Common myeloid progenitor, CD34-positive (primary cell): ENCODE measurements around the gene RGS3.

Experiments used
- CTCF ChIA-PET: fragments of 350-600 bp; sonication (Branson Sonifier 250); formaldehyde crosslinking; loops from one replicate; lab custom pipeline; 2021; ENCODE audit warnings: antibody characterized with exemption; lab: Charles Lee
- POLR2A ChIA-PET: fragments of 350-600 bp; sonication (Branson Sonifier 250); formaldehyde crosslinking; loops from one replicate; lab custom pipeline; 2021; ENCODE audit warnings: antibody characterized with exemption; lab: Charles Lee
- DNase-seq, 3 donors: peaks; one replicate each; pipeline versions ENCODE4 v3.0.0 to v3.0.0-alpha.2; 2013
- H3K27ac ChIP-seq, 2 experiments: 1 replicate in 1 of 2; 2 replicates in 1 of 2; pipeline ENCODE4 v1.7.0; 2013; ENCODE audit warnings: inconsistent platforms in 2 of 2, low read length in 2 of 2, mild to moderate bottlenecking in 2 of 2, low read depth in 1 of 2, moderate library complexity in 1 of 2; ENCODE audit not compliant: severe bottlenecking in 2 of 2, insufficient read depth in 1 of 2, poor library complexity in 1 of 2
- H3K27me3 ChIP-seq, 5 experiments: replicated peaks in 2 of 5; 1 replicate in 3 of 5; 2 replicates in 2 of 5; pipeline versions ENCODE4 v1.6.1 to v1.7.0; 2013; ENCODE audit warnings: low read length in 4 of 5, mild to moderate bottlenecking in 2 of 5, moderate library complexity in 2 of 5, inconsistent platforms in 1 of 5; ENCODE audit not compliant: insufficient read depth in 5 of 5, control insufficient read depth in 4 of 5
- H3K36me3 ChIP-seq, 4 experiments: 1 replicate in 2 of 4; 2 replicates in 2 of 4; pipeline versions ENCODE4 v1.6.1 to v1.7.0; 2013; ENCODE audit warnings: low read length in 3 of 4, control low read depth in 1 of 4, mild to moderate bottlenecking in 1 of 4; ENCODE audit not compliant: control insufficient read depth in 4 of 4, insufficient read depth in 4 of 4
- H3K4me1 ChIP-seq, 4 experiments: 1 replicate in 3 of 4; 2 replicates in 1 of 4; pipeline versions ENCODE4 v1.6.1 to v1.7.1; 2013; ENCODE audit warnings: low read length in 3 of 4, mild to moderate bottlenecking in 3 of 4, control low read depth in 1 of 4, inconsistent platforms in 1 of 4, moderate library complexity in 1 of 4; ENCODE audit not compliant: control insufficient read depth in 4 of 4, insufficient read depth in 4 of 4; ENCODE audit errors: control extremely low read depth in 1 of 4
- H3K4me3 ChIP-seq, 7 experiments: 1 replicate in 4 of 7; 2 replicates in 3 of 7; pipeline versions ENCODE4 v1.5.1 to v1.7.0; 2013; ENCODE audit warnings: mild to moderate bottlenecking in 7 of 7, low read length in 6 of 7, moderate library complexity in 6 of 7, inconsistent platforms in 2 of 7, low read depth in 2 of 7, control low read depth in 1 of 7; ENCODE audit not compliant: insufficient read depth in 4 of 7, control insufficient read depth in 1 of 7; ENCODE audit errors: extremely low read depth in 1 of 7
- H3K9me3 ChIP-seq, 5 experiments: 1 replicate in 4 of 5; 2 replicates in 1 of 5; pipeline versions ENCODE4 v1.6.1 to v1.7.1; 2013; ENCODE audit warnings: low read length in 4 of 5, mild to moderate bottlenecking in 2 of 5, inconsistent platforms in 1 of 5, low read depth in 1 of 5, moderate library complexity in 1 of 5; ENCODE audit not compliant: control insufficient read depth in 4 of 5, insufficient read depth in 2 of 5; ENCODE audit errors: control extremely low read depth in 1 of 5
- WGBS: methylation state at CpG from one replicate; pipeline ENCODE4 v1.1.5; 2013; ENCODE audit not compliant: insufficient coverage; 5-methylcytosine and 5-hydroxymethylcytosine counted together

Gene RGS3

DNA sequence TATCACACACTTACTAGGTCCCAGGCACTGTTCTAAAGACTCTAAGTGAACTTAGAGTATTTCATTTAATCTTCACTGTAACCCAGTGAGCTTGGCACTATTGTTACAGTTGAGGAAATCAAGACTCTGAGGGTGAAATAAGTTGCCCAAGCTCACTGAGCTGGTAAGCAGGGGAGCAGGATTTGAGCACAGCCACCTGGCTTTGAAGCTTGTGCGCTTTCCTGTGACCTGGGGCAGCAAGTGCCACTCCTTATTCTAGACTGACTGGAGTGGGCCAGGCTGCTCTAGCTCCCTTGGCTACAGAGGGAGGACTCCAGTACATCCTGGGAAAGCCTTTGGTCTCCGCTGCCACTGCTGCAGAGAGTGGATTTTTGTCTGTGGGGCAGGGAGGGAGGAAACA lies 50.0 kb downstream of the RGS3 start:
- WGBS, result 89% methylated on average over 1 of the region's 2 CpGs
- ChIA-PET POLR2A (no interaction called here), CTCF (interaction anchor here (1.4 to 2.4 kb wide), 2 partner anchors 42 to 68 kb away, joined by 3 to 6 read pairs; no protein-coding TSS in a partner anchor)
- DNase-seq, result no peak
- no peaks in the 10 kb centered on the region for H3K27me3 ChIP-seq
- H3K4me3 ChIP-seq, result no peak overlapping the region
- H3K36me3 ChIP-seq, result peaks cover 0 to 58% (median 11%) of the 10 kb centered on the region in 4 experiments
- H3K27ac ChIP-seq, result no peak overlapping the region
- H3K4me1 ChIP-seq, result peaks cover 9 to 32% (median 23%) of the 10 kb centered on the region in 4 experiments
- no peaks in the 10 kb centered on the region for H3K9me3 ChIP-seq

DNA sequence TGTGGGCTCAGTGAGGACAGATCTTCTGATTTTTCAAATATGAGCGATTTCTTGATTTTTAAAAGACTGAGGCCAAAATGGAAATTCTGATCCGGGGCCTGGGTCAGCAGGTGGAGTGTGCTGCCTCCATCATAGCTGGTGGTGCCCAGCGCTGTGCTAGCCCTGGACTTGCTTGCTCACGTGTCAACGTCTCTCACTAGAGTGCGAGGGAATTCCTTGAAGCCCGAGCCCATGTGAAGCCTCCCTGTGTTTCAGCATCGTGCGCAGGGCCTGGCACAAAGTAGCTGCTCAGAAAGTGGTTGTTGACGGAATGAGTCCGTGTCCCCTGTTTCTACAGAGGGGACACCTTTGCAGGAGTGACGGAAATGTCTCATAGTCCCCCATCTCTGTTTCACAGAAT lies 50.5 kb downstream of the RGS3 start:
- no peaks in the 10 kb centered on the region for H3K27me3 ChIP-seq
- WGBS, result 94% methylated on average over 12 of the region's 12 CpGs
- no peak overlapping the region for H3K4me3 ChIP-seq
- no peaks in the 10 kb centered on the region for H3K9me3 ChIP-seq
- peaks cover 0 to 58% (median 13%) of the 10 kb centered on the region in 4 experiments for H3K36me3 ChIP-seq
- no peak overlapping the region for H3K27ac ChIP-seq
- no peak for DNase-seq
- H3K4me1 ChIP-seq, result peaks cover 9 to 32% (median 23%) of the 10 kb centered on the region in 4 experiments
- ChIA-PET CTCF (interaction anchor here (1.4 to 2.4 kb wide), 2 partner anchors 41 to 68 kb away, joined by 3 to 6 read pairs; no protein-coding TSS in a partner anchor), POLR2A (no interaction called here)

GRCh38 chr9:113514748-113515147 lies 51.2 kb downstream of the RGS3 start:
- peaks cover 9 to 32% (median 23%) of the 10 kb centered on the region in 4 experiments for H3K4me1 ChIP-seq
- ChIA-PET POLR2A (no interaction called here), CTCF (interaction anchor here (1.4 to 2.4 kb wide), 2 partner anchors 40 to 67 kb away, joined by 3 to 6 read pairs; no protein-coding TSS in a partner anchor)
- DNase-seq, result no peak
- H3K9me3 ChIP-seq, result no peaks in the 10 kb centered on the region
- H3K27ac ChIP-seq, result no peak overlapping the region
- peaks cover 0 to 62% (median 11%) of the 10 kb centered on the region in 4 experiments for H3K36me3 ChIP-seq
- H3K27me3 ChIP-seq, result no peaks in the 10 kb centered on the region
- H3K4me3 ChIP-seq, result no peak overlapping the region
- 100% methylated on average over 5 of the region's 6 CpGs for WGBS

DNA sequence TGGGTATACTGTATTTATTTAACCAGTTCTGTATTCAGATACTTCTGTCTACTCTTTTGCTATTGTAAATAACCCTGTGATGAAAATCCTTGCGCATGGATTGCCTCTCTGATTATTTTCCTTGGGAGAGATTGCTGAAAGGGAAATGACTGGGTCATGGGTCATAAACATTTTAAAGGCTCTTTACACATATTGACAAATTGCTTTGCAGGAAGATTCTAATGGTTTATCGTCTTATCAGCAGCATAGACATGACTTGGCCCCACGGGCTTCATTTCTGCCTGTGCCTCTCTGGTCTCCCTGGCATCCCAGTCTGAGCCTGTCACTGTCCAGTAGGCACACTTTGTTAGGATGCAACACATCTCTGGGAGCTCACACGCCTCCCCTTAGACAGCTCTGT lies 52.3 kb downstream of the RGS3 start:
- ChIA-PET CTCF (interaction anchor here (1.4 to 3.1 kb wide), 2 partner anchors 15 to 72 kb away, joined by 3 to 11 read pairs; no protein-coding TSS in a partner anchor), POLR2A (no interaction called here)
- DNase-seq, result no peak
- Histone ChIP-seq H3K27me3 (no peaks in the 10 kb centered on the region), H3K4me3 (no peak overlapping the region), H3K27ac (no peak overlapping the region), H3K36me3 (peaks cover 0 to 64% (median 11%) of the 10 kb centered on the region in 4 experiments), H3K9me3 (no peaks in the 10 kb centered on the region), H3K4me1 (peaks cover 9 to 32% (median 23%) of the 10 kb centered on the region in 4 experiments)
- WGBS, result 100% methylated on average over 3 of the region's 4 CpGs

- Histone ChIP-seq H3K36me3 (peaks cover 0 to 62% (median 11%) of the 10 kb centered on the region in 4 experiments), H3K27ac (peak overlapping the region in 1 of 2 experiments; percentile 50), H3K4me3 (peak overlapping the region in 3 of 7 experiments; percentile 40 to 49 (median 45)), H3K9me3 (no peaks in the 10 kb centered on the region), H3K4me1 (peaks cover 9 to 28% (median 22%) of the 10 kb centered on the region in 4 experiments), H3K27me3 (no peaks in the 10 kb centered on the region)
- ChIA-PET CTCF (interaction anchor here (0.6 to 3.1 kb wide), 10 partner anchors 14 to 149 kb away, joined by 3 to 11 read pairs (median 3); no protein-coding TSS in a partner anchor), POLR2A (no interaction called here)
- DNase-seq, result peak; percentile 36 to 89 (median 84)
- 15% methylated on average over 3 of the region's 8 CpGs for WGBS
Observed at GRCh38 chr9:113516840-113517577, 53.5 kb downstream of the RGS3 start.

- Histone ChIP-seq H3K36me3 (peaks cover 0 to 46% (median 11%) of the 10 kb centered on the region in 4 experiments), H3K4me3 (no peak overlapping the region), H3K4me1 (peaks cover 11 to 47% (median 41%) of the 10 kb centered on the region in 4 experiments), H3K9me3 (no peaks in the 10 kb centered on the region), H3K27me3 (no peaks in the 10 kb centered on the region), H3K27ac (no peak overlapping the region)
- no peak for DNase-seq
- ChIA-PET CTCF (interaction anchor here (1.2 to 1.3 kb wide), 2 partner anchors 9 to 60 kb away, joined by 3 read pairs; no protein-coding TSS in a partner anchor), POLR2A (no interaction called here)
- WGBS, result 100% methylated on average over 2 of the region's 3 CpGs
Observed at GRCh38 chr9:113519426-113520108, 56.0 kb downstream of the RGS3 start.
